Renal pelvis (tissue), 4 donors: ENCODE measurements around the gene HDLBP. TPM values are rescaled to one million over a fixed set of nuclear protein-coding genes. Genes with fewer than 3 reads are reported as not detected.

Source experiments
- DNase-seq: peaks from one replicate; pipeline ENCODE4 v3.0.0-alpha.2; 2013
- polyA plus RNA-seq, 3 donors: library from polyadenylated mRNA; unstranded; fragments of 120-200 nt; gene quantifications; one replicate each; pipeline ENCODE4 v1.2.1, GENCODE V29; 2013; ENCODE audit not compliant: insufficient read length in 3 of 3

Gene HDLBP
- polyA plus RNA-seq, 3 donors, result 396 to 409 (median 405) TPM

DNA sequence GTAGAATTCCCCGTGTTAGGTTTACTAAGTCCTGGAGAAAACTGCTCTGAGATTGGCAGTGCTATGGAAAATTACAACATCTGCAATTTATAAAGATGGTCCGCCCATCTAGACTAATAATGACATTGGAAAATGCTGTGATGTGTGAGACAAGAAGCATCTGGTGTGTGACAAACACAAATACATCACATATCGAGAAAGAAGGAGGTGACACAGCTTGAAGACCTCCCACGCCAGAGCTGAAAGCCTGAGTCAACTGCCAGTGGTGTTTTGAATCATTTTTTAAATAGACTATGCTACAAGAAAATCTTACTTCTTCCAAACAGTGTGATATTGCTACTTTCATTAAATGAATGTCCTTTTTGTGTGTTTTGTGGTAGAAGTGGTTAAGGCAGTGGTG lies 135.6 kb downstream of the HDLBP start:
- DNase-seq, result no peak

DNA sequence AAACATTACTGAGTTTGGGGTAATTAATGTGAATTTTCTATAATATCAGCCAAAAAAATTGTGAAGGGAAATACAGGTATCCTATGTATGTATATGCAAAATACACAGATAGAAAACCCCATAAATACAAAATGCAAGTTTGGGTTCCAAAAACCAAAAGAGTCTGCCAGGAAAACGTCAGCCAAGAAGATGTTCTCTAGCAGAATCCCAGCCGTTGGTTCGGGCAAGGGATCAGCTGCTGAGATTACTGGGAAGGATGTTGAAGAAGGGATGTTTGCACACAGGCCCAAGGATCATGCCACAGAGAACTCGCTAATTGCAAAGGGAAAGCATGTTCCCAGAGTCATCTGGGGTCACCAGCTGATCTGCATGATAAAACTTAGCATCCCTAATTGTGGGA lies 136.5 kb downstream of the HDLBP start:
- DNase-seq, result no peak

DNA sequence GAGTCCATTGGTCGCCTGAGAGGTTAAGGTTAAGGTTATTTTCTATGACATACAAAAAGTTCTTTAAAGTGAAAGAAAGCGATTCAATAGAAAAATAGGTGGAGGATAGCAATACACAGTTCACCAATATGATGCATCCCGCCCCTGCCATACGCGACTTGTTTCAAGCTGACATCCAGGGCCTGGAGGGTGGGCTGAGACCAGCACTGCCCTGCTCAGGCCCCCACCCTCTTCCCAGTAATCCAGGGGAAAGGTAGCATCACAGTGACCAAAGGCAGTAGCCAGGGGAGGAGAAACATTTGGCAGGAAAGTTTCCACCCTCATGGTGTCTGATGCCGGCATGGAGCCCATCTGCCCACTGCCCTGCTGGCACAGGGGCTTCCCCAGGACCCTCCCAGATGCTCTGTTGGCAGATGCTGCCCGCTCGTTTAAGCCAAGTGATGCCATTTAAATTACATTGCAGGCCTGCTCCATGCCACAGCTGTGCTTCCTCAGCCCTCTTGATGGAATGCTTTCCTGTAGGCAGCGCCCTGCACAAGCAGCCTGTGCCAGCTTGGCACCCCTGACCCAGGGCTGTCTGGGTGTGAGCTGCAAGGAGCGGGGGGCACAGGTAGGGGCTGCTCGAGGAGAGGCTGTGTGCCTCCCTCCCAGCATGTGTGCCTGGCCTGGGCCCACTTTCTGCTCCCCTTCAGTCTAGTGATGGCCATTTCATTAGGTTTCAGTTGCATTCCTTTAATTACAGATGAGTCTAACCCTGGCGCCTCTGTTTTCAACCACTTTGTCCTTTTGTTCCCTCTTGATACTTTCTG lies 137.7 kb downstream of the HDLBP start:
- DNase-seq, result no peak

Other genes starting within 250 kb of the HDLBP start
- 10 to 100 TPM; 66.2 to 81.5 (median 79.8) TPM for gene MTERF4, start 213.4 kb downstream of the HDLBP start, polyA plus RNA-seq
- 10 to 100 TPM; 15.1 to 26.7 (median 23.9) TPM for gene PASK, start 166.2 kb downstream of the HDLBP start, polyA plus RNA-seq
- gene PPP1R7, start 165.2 kb downstream of the HDLBP start, polyA plus RNA-seq, result 10 to 100 TPM; 70.0 to 79.5 (median 77.7) TPM
- gene ANO7, start 127.0 kb downstream of the HDLBP start, polyA plus RNA-seq, result 1 to 10 TPM; 2.1 to 2.7 (median 2.5) TPM
- gene SEPTIN2, start 253 bp upstream of the HDLBP start, polyA plus RNA-seq, result 100 to 1,000 TPM; 579 to 600 (median 596) TPM
- 10 to 100 TPM; 51.7 to 59.8 (median 59.2) TPM for gene FARP2, start 40.6 kb upstream of the HDLBP start, polyA plus RNA-seq
- 100 to 1,000 TPM; 204 to 240 (median 217) TPM for gene STK25, start 192.9 kb upstream of the HDLBP start, polyA plus RNA-seq
- 10 to 100 TPM; 24.7 to 29.9 (median 28.4) TPM for gene BOK, start 243.1 kb upstream of the HDLBP start, polyA plus RNA-seq